Prostate gland (tissue), 2 donors: ENCODE results near the gene TNK1.

Experiments used
- CTCF ChIP-seq, 4 experiments: fragments of 200-600 bp in 2 of 4; fragments of 450-650 bp in 2 of 4; sonication (generic) in 2 of 4; IDR thresholded peaks; 1 replicate in 3 of 4; 2 replicates in 1 of 4; pipeline ENCODE4 v1.5.1; 2016 to 2019; ENCODE audit warnings: antibody characterized with exemption in 4 of 4, mild to moderate bottlenecking in 2 of 4, moderate library complexity in 2 of 4
- POLR2A ChIP-seq: fragments of 450-650 bp; IDR thresholded peaks from one replicate; pipeline ENCODE4 v1.6.1; 2016; ENCODE audit warnings: antibody characterized with exemption, mild to moderate bottlenecking
- POLR2AphosphoS5 ChIP-seq: sonication (generic); formaldehyde crosslinking; IDR thresholded peaks from one replicate; pipeline ENCODE4 v1.6.1; 2017; ENCODE audit warnings: antibody characterized with exemption

GRCh38 chr17:7403727-7403976 lies 22.8 kb downstream of the TNK1 start:
- TF ChIP-seq CTCF (IDR thresholded peaks at IDR 0.05) (no peak), POLR2AphosphoS5 (no peak), POLR2A (no peak)
